NCI-H2107 treated with DMSO at 0.1 percent for 48 hours (cell line): Measurements from ENCODE around the gene SMIM21.

Experiments used
- DNase-seq: peaks from one replicate; lab custom pipeline; 2025; ENCODE audit not compliant: unreplicated experiment; lab: John Stamatoyannopoulos, UW

Gene SMIM21

GRCh38 chr18:75377926-75378325 lies 49.6 kb downstream of the SMIM21 start:
- no peak for DNase-seq

- DNase-seq: no peak
Observed at GRCh38 chr18:75377258-75377657, 50.2 kb downstream of the SMIM21 start.

GRCh38 chr18:75376004-75376403 lies 51.5 kb downstream of the SMIM21 start:
- DNase-seq: no peak

GRCh38 chr18:75375341-75375740 lies 52.2 kb downstream of the SMIM21 start:
- no peak for DNase-seq

- no peak for DNase-seq
Observed at GRCh38 chr18:75374466-75374865, 53.0 kb downstream of the SMIM21 start.

GRCh38 chr18:75369026-75369721 lies 58.3 kb downstream of the SMIM21 start:
- DNase-seq: no peak

- DNase-seq: no peak
Observed at GRCh38 chr18:75365837-75366236, 61.7 kb downstream of the SMIM21 start.

- DNase-seq: no peak
Observed at GRCh38 chr18:75365254-75365629, 62.3 kb downstream of the SMIM21 start.

- DNase-seq: peak; percentile 16
Observed at GRCh38 chr18:75364512-75365253, 62.8 kb downstream of the SMIM21 start.

- no peak for DNase-seq
Observed at GRCh38 chr18:75363446-75364225, 63.9 kb downstream of the SMIM21 start.

- peak; percentile 3 for DNase-seq
Observed at GRCh38 chr18:75362435-75362834, 65.1 kb downstream of the SMIM21 start.

- DNase-seq: no peak
Observed at GRCh38 chr18:75360941-75361340, 66.6 kb downstream of the SMIM21 start.

GRCh38 chr18:75360215-75360614 lies 67.3 kb downstream of the SMIM21 start:
- no peak for DNase-seq
